ENCODE results near the gene ALPL. TPM values are rescaled to one million over a fixed set of nuclear protein-coding genes. Genes with fewer than 3 reads are reported as not detected.

Gene ALPL
- polyA plus RNA-seq, 1 donor (not counting 4 experiments of a cell fraction or from before 2014, with no cell fraction given): not detected

GRCh38 chr1:21497466-21498061 lies 11.7 kb upstream of the ALPL start:
- Histone ChIP-seq H3K4me3 (ENCODE audit: control insufficient read depth in 2 of 3, extremely low read depth in 1 of 3, insufficient read depth in 2 of 3, low read depth in 1 of 3, low read length in 3 of 3) (no peak overlapping the region), H3K79me2 (ENCODE audit: control insufficient read depth, insufficient read depth, low read length) (no peaks in the 10 kb centered on the region), H3K9me1 (ENCODE audit: control insufficient read depth, extremely low read depth, insufficient read depth, low read length) (no peaks in the 10 kb centered on the region), H3K4me1 (ENCODE audit: control insufficient read depth, extremely low read depth, insufficient read depth, low read length) (no peaks in the 10 kb centered on the region), H3K9me3 (ENCODE audit: control insufficient read depth, low read depth, low read length) (no peaks in the 10 kb centered on the region), H3K4me2 (ENCODE audit: control insufficient read depth, extremely low read depth, insufficient read depth, low read depth, low read length) (no peak overlapping the region), H3K9ac (ENCODE audit: control insufficient read depth, extremely low read depth, insufficient read depth, low read length) (no peak overlapping the region), H3K27ac (ENCODE audit: control insufficient read depth, insufficient read depth, low read length) (no peak overlapping the region), H3K36me3 (ENCODE audit: control insufficient read depth in 2 of 2, extremely low read depth in 1 of 2, insufficient read depth in 2 of 2, low read length in 2 of 2) (no peaks in the 10 kb centered on the region), H4K20me1 (ENCODE audit: control insufficient read depth, extremely low read depth, insufficient read depth, low read length) (no peaks in the 10 kb centered on the region), H3K27me3 (ENCODE audit: control insufficient read depth, extremely low read depth, insufficient read depth, low read length) (no peaks in the 10 kb centered on the region), H2AFZ (ENCODE audit: control insufficient read depth, low read length) (no peak overlapping the region)
- DNase-seq (ENCODE audit: low read depth, low spot score): no peak
- no peak for FAIRE-seq
- dilution Hi-C loops (cut with MboI; ENCODE audit: extremely low pct_ligation_motif_present, low sequenced_read_pairs): no loop called here
- TF ChIP-seq EZH2 (IDR thresholded peaks at IDR 0.05; ENCODE audit: low read length) (no peak), CTCF (optimal IDR thresholded peaks at IDR 0.05 in 1 of 3, IDR thresholded peaks at IDR 0.05 in 1 of 3, conservative IDR thresholded peaks at IDR 0.05 in 1 of 3; ENCODE audit: extremely low read depth in 1 of 3, insufficient read depth in 2 of 3, low read length in 3 of 3) (no peak)

- no peak for TF ChIP-seq EZH2 (IDR thresholded peaks at IDR 0.05; ENCODE audit: low read length)
- TF ChIP-seq CTCF (optimal IDR thresholded peaks at IDR 0.05 in 1 of 3, IDR thresholded peaks at IDR 0.05 in 1 of 3, conservative IDR thresholded peaks at IDR 0.05 in 1 of 3; ENCODE audit: extremely low read depth in 1 of 3, insufficient read depth in 2 of 3, low read length in 3 of 3): no peak
- dilution Hi-C loops (cut with MboI; ENCODE audit: extremely low pct_ligation_motif_present, low sequenced_read_pairs): no loop called here
- Histone ChIP-seq H3K9ac (ENCODE audit: control insufficient read depth, extremely low read depth, insufficient read depth, low read length) (no peak overlapping the region), H3K9me1 (ENCODE audit: control insufficient read depth, extremely low read depth, insufficient read depth, low read length) (no peaks in the 10 kb centered on the region), H3K27me3 (ENCODE audit: control insufficient read depth, extremely low read depth, insufficient read depth, low read length) (no peaks in the 10 kb centered on the region), H3K27ac (ENCODE audit: control insufficient read depth, insufficient read depth, low read length) (no peak overlapping the region), H3K4me2 (ENCODE audit: control insufficient read depth, extremely low read depth, insufficient read depth, low read depth, low read length) (no peak overlapping the region), H3K9me3 (ENCODE audit: control insufficient read depth, low read depth, low read length) (no peaks in the 10 kb centered on the region), H3K4me1 (ENCODE audit: control insufficient read depth, extremely low read depth, insufficient read depth, low read length) (no peaks in the 10 kb centered on the region), H2AFZ (ENCODE audit: control insufficient read depth, low read length) (no peak overlapping the region), H4K20me1 (ENCODE audit: control insufficient read depth, extremely low read depth, insufficient read depth, low read length) (no peaks in the 10 kb centered on the region), H3K4me3 (ENCODE audit: control insufficient read depth in 2 of 3, extremely low read depth in 1 of 3, insufficient read depth in 2 of 3, low read depth in 1 of 3, low read length in 3 of 3) (no peak overlapping the region), H3K36me3 (ENCODE audit: control insufficient read depth in 2 of 2, extremely low read depth in 1 of 2, insufficient read depth in 2 of 2, low read length in 2 of 2) (no peaks in the 10 kb centered on the region), H3K79me2 (ENCODE audit: control insufficient read depth, insufficient read depth, low read length) (no peaks in the 10 kb centered on the region)
- FAIRE-seq (no peak), DNase-seq (ENCODE audit: low read depth, low spot score) (no peak)
Observed at GRCh38 chr1:21499283-21499950, 9.8 kb upstream of the ALPL start.
